DND-41 (cell line): ENCODE data around the gene SENP6.

Experiments
- ATAC-seq: fragments of 200-7000 bp; cut with Tn5 transposase; 3 replicates; pipeline ENCODE4 v1.9.1; 2021; ENCODE audit warnings: low read depth; ENCODE audit not compliant: insufficient read depth
- DNase-seq: peaks from one replicate; pipeline ENCODE4 v3.0.0-alpha.2; 2020
- H2AFZ ChIP-seq: 2 replicates; pipeline ENCODE4 v1.6.0; 2012; ENCODE audit warnings: low read depth, low read length
- H3K27ac ChIP-seq: 2 replicates; pipeline ENCODE4 v1.5.1; 2012; ENCODE audit warnings: low read length, inconsistent platforms
- H3K27me3 ChIP-seq: fragments of 200-600 bp; sonication (generic); 2 replicates; pipeline ENCODE4 v1.6.0; 2012; ENCODE audit warnings: low read length, mild to moderate bottlenecking, inconsistent platforms; ENCODE audit not compliant: insufficient read depth, poor library complexity
- H3K36me3 ChIP-seq: 2 replicates; pipeline ENCODE4 v1.5.1; 2012; ENCODE audit warnings: low read length, inconsistent platforms; ENCODE audit not compliant: insufficient read depth
- H3K4me1 ChIP-seq: 2 replicates; pipeline ENCODE4 v1.5.1; 2012; ENCODE audit warnings: mild to moderate bottlenecking, low read length; ENCODE audit not compliant: insufficient read depth
- H3K4me2 ChIP-seq: 2 replicates; pipeline ENCODE4 v1.6.0; 2012; ENCODE audit warnings: mild to moderate bottlenecking, moderate library complexity, low read length, inconsistent platforms; ENCODE audit not compliant: insufficient read depth
- H3K4me3 ChIP-seq, 2 experiments: fragments of 200-600 bp in 1 of 2; shearing (Covaris generic) in 1 of 2; 2 replicates each; pipeline ENCODE4 v1.5.1; 2012 to 2016; ENCODE audit warnings: inconsistent platforms in 2 of 2, low read length in 2 of 2, mild to moderate bottlenecking in 2 of 2, low read depth in 1 of 2, moderate library complexity in 1 of 2
- H3K79me2 ChIP-seq: 2 replicates; pipeline ENCODE4 v1.6.0; 2012; ENCODE audit warnings: low read length, inconsistent platforms; ENCODE audit not compliant: insufficient read depth
- H3K9ac ChIP-seq: 2 replicates; pipeline ENCODE4 v1.6.0; 2012; ENCODE audit warnings: low read depth, mild to moderate bottlenecking, inconsistent platforms, low read length, moderate library complexity
- H3K9me3 ChIP-seq: 2 replicates; pipeline ENCODE4 v1.5.1; 2012; ENCODE audit warnings: low read length, moderate library complexity, mild to moderate bottlenecking, inconsistent platforms; ENCODE audit not compliant: insufficient read depth, severe bottlenecking
- H4K20me1 ChIP-seq: 2 replicates; pipeline ENCODE4 v1.6.0; 2012; ENCODE audit warnings: low read length; ENCODE audit not compliant: insufficient read depth
- CTCF ChIP-seq: IDR thresholded peaks from 2 replicates; pipeline ENCODE4 v1.5.1; 2012; ENCODE audit warnings: borderline replicate concordance, low read length, moderate library complexity, mild to moderate bottlenecking; ENCODE audit not compliant: poor library complexity, severe bottlenecking; ENCODE audit errors: extremely low read depth
- EZH2 ChIP-seq: IDR thresholded peaks from 3 replicates; pipeline ENCODE4 v1.6.1; 2012; ENCODE audit warnings: borderline replicate concordance, low read depth, mild to moderate bottlenecking, moderate library complexity, low read length, inconsistent platforms; ENCODE audit not compliant: severe bottlenecking

Gene SENP6, protein sequence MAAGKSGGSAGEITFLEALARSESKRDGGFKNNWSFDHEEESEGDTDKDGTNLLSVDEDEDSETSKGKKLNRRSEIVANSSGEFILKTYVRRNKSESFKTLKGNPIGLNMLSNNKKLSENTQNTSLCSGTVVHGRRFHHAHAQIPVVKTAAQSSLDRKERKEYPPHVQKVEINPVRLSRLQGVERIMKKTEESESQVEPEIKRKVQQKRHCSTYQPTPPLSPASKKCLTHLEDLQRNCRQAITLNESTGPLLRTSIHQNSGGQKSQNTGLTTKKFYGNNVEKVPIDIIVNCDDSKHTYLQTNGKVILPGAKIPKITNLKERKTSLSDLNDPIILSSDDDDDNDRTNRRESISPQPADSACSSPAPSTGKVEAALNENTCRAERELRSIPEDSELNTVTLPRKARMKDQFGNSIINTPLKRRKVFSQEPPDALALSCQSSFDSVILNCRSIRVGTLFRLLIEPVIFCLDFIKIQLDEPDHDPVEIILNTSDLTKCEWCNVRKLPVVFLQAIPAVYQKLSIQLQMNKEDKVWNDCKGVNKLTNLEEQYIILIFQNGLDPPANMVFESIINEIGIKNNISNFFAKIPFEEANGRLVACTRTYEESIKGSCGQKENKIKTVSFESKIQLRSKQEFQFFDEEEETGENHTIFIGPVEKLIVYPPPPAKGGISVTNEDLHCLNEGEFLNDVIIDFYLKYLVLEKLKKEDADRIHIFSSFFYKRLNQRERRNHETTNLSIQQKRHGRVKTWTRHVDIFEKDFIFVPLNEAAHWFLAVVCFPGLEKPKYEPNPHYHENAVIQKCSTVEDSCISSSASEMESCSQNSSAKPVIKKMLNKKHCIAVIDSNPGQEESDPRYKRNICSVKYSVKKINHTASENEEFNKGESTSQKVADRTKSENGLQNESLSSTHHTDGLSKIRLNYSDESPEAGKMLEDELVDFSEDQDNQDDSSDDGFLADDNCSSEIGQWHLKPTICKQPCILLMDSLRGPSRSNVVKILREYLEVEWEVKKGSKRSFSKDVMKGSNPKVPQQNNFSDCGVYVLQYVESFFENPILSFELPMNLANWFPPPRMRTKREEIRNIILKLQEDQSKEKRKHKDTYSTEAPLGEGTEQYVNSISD

DNA sequence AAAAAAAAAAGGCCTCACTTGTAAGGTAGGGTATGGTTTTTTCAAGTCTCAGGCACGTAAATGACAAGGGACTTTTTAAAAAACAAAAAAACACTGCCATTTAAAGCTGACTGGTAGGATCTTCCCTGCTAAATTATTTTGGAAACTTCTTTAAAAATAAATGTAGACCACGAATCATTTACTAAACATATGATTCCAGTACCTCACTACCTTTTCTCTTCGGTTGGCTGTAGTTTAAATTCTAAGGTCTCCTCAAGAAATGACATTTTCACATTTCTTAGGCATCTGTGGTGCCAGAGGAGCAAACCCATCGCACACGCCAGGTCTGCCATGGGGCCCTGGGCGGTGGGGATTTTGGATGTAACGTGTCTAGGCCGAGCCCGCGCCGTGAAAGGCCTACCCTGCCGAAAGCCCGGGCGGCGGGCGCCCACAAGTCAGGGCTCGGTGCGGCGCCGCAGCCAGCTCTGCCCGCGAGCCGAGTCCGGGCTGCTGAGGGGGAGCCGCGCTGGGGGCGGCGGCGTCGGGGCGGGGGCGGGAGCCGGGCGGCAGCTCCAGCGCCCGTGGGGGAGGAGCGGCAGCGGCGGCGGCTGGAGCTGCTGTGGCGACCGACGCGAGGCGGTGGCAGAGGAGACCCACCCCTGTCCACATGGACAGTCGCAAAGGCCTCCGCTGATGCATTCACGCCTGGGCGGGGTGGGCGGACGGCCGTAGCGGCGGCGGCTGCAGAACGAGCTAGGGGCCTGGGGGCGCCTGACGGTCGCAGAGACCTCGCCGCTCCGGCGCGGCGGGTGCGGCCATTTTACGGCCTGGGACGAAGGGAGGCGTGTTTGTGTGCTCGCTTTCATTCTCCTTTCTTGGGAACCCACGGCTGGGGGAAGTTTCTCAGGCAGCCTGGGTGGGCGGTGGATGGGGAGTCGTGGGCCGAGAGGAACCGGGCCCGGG is at the start of gene SENP6:
Gene SENP6 (plus strand): TSS at position 577 of the 942 bp plus-strand sequence. CDS start 645 bp downstream, outside the sequence.
- Histone ChIP-seq H3K4me2 (peak within 1 kb of the TSS; percentile 78), H4K20me1 (peaks cover 20% of the 10 kb centered on the region; the same call in 1 of the 2 replicates), H3K36me3 (peaks cover 10% of the 10 kb centered on the region; the same call in 1 of the 2 replicates), H3K4me3 (peak within 1 kb of the TSS; percentile 46 to 69), H3K79me2 (peaks cover 64% of the 10 kb centered on the region), H3K4me1 (peaks cover 43% of the 10 kb centered on the region), H3K27ac (peak within 1 kb of the TSS; percentile 99), H3K27me3 (no peaks in the 10 kb centered on the region), H2AFZ (peak within 1 kb of the TSS; percentile 92), H3K9me3 (no peaks in the 10 kb centered on the region), H3K9ac (peak within 1 kb of the TSS; percentile 99)
- TF ChIP-seq CTCF (no peak), EZH2 (no peak)
- DNase-seq (peak; percentile 81), ATAC-seq (peak; percentile 84)

GRCh38 chr6:75556240-75556639 is 45.4 kb upstream of the SENP6 start:
- TF ChIP-seq EZH2 = no peak
- no peak for TF ChIP-seq CTCF
- no peaks in the 10 kb centered on the region for H3K36me3 ChIP-seq
- no peak for DNase-seq
- H3K27ac ChIP-seq = no peak overlapping the region
- H3K9me3 ChIP-seq = no peaks in the 10 kb centered on the region
- no peak overlapping the region for H3K4me2 ChIP-seq
- no peaks in the 10 kb centered on the region for H3K79me2 ChIP-seq
- no peak overlapping the region for H2AFZ ChIP-seq
- no peaks in the 10 kb centered on the region for H4K20me1 ChIP-seq
- ATAC-seq = no peak
- H3K4me1 ChIP-seq = no peaks in the 10 kb centered on the region
- H3K9ac ChIP-seq = no peak overlapping the region
- H3K27me3 ChIP-seq = no peaks in the 10 kb centered on the region
- H3K4me3 ChIP-seq = no peak overlapping the region

GRCh38 chr6:75557068-75557467 is 44.6 kb upstream of the SENP6 start:
- ATAC-seq = no peak
- no peak for DNase-seq
- H3K4me1 ChIP-seq = no peaks in the 10 kb centered on the region
- H3K27me3 ChIP-seq = no peaks in the 10 kb centered on the region
- no peak for TF ChIP-seq CTCF
- TF ChIP-seq EZH2 = no peak
- H3K4me2 ChIP-seq = no peak overlapping the region
- H3K79me2 ChIP-seq = no peaks in the 10 kb centered on the region
- H3K4me3 ChIP-seq = no peak overlapping the region
- no peaks in the 10 kb centered on the region for H3K36me3 ChIP-seq
- no peak overlapping the region for H3K9ac ChIP-seq
- H3K9me3 ChIP-seq = no peaks in the 10 kb centered on the region
- no peak overlapping the region for H3K27ac ChIP-seq
- no peaks in the 10 kb centered on the region for H4K20me1 ChIP-seq
- no peak overlapping the region for H2AFZ ChIP-seq
